ENCODE measurements around the gene RBPJ. TPM values are rescaled to one million over a fixed set of nuclear protein-coding genes. Genes with fewer than 3 reads are reported as not detected.

RBPJ gene
- total and polyA plus RNA-seq, 2 donors (not counting 1 experiment from before 2014, with no cell fraction given), result 144 to 253 TPM

DNA sequence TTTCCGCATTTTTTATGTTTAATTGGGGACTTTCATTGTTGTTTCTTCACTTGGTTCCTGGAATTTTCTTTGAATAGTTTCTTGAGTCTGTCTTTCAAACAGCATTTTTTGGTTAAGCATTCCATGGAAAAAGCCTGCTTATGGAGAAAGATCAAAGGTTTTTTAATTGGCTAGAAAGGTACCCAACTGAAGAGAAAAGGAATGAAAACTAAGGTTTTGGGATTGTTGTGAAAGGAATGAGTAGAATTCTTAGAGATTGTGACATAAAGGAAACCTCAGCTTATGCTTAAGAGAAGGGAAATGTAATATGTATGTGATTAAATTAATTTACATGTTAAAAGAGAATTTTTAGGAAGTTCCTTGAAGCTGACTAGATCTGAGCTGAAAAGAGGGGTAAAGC, 86.7 kb downstream of the RBPJ start:
- no peaks in the 10 kb centered on the region for H3K4me1 ChIP-seq (ENCODE audit: control insufficient read depth, extremely low read depth, insufficient read depth, low read length)
- no peak overlapping the region for H3K4me2 ChIP-seq (ENCODE audit: extremely low read depth, insufficient read depth, low read length)
- H3K79me2 ChIP-seq (ENCODE audit: control insufficient read depth, insufficient read depth, low read length), result peaks cover 27% of the 10 kb centered on the region
- no peaks in the 10 kb centered on the region for H3K27me3 ChIP-seq (ENCODE audit: control insufficient read depth, insufficient read depth, low read length)
- peaks cover 5% of the 10 kb centered on the region for H3K36me3 ChIP-seq (ENCODE audit: control insufficient read depth, insufficient read depth, low read length)
- H4K20me1 ChIP-seq (ENCODE audit: control insufficient read depth, extremely low read depth, insufficient read depth, low read length), result no peaks in the 10 kb centered on the region
- peak in 1 of 2 donors; percentile 62 for DNase-seq (ENCODE audit: low read depth in 2 of 2)
- H3K27ac ChIP-seq (ENCODE audit: insufficient read depth, low read length), result no peak overlapping the region
- H3K9ac ChIP-seq (ENCODE audit: insufficient read depth, low read length), result no peak overlapping the region
- H3K9me3 ChIP-seq (ENCODE audit: control insufficient read depth, insufficient read depth, low read depth, low read length), result peaks cover 2% of the 10 kb centered on the region
- H3K4me3 ChIP-seq (replicated peaks in 1 of 4; ENCODE audit: control extremely low read depth in 1 of 4, insufficient read depth in 1 of 4, low read depth in 3 of 4, low read length in 4 of 4), result no peak overlapping the region
- TF ChIP-seq EZH2 (IDR thresholded peaks at IDR 0.05; ENCODE audit: low read length, missing control alignments), result no peak
- TF ChIP-seq, protein P1, sequence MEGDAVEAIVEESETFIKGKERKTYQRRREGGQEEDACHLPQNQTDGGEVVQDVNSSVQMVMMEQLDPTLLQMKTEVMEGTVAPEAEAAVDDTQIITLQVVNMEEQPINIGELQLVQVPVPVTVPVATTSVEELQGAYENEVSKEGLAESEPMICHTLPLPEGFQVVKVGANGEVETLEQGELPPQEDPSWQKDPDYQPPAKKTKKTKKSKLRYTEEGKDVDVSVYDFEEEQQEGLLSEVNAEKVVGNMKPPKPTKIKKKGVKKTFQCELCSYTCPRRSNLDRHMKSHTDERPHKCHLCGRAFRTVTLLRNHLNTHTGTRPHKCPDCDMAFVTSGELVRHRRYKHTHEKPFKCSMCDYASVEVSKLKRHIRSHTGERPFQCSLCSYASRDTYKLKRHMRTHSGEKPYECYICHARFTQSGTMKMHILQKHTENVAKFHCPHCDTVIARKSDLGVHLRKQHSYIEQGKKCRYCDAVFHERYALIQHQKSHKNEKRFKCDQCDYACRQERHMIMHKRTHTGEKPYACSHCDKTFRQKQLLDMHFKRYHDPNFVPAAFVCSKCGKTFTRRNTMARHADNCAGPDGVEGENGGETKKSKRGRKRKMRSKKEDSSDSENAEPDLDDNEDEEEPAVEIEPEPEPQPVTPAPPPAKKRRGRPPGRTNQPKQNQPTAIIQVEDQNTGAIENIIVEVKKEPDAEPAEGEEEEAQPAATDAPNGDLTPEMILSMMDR (conservative IDR thresholded peaks at IDR 0.05 in 1 of 2, IDR thresholded peaks at IDR 0.05 in 1 of 2; ENCODE audit: low read depth in 1 of 2, low read length in 2 of 2), result no peak
- H2AFZ ChIP-seq (ENCODE audit: low read length), result no peak overlapping the region

DNA sequence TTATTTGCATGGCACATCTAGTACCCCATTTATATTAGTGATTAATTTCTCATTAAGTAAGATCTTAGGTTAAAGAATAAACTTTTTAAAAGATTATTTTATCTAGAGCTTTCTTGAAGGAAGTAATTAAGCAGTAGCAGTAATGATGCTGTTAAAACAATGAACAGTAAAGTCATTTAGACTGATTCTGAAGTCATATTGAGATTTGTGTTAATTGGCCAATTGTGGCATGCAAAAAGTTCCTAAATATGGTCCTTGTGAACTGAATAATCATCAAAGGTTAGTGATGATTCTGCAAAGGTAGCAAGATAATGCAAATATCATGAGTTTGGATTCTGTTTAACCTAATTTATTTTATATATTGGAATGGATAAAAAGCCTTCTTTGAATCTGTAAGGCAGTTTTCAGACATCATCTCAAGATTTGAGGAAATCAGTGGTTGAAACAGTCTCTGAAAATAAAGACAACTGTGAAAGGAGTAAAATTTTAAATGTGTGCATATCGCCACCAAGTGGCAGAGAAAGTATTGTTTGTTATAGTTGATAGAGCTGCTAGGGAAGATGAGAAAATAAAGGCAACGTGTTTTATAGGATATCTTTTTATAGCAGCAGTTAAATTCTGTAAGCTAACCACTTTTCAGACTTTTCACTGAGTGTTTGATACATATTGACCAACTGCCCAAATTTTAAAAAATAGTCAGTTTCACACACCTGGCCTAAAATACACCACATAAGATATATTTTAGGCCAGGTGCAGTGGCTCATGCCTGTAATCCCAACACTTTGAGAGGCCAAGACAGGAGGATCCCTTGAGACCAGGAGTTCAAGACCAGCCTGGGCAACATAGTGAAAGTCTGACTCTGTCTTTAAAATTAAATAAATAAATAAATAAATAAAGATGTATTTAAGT, 89.8 kb downstream of the RBPJ start:
- Histone ChIP-seq H3K4me2 (ENCODE audit: extremely low read depth, insufficient read depth, low read length) (no peak overlapping the region), H3K9ac (ENCODE audit: insufficient read depth, low read length) (no peak overlapping the region), H3K9me3 (ENCODE audit: control insufficient read depth, insufficient read depth, low read depth, low read length) (peaks cover 2% of the 10 kb centered on the region), H4K20me1 (ENCODE audit: control insufficient read depth, extremely low read depth, insufficient read depth, low read length) (no peaks in the 10 kb centered on the region), H3K27me3 (ENCODE audit: control insufficient read depth, insufficient read depth, low read length) (no peaks in the 10 kb centered on the region), H3K79me2 (ENCODE audit: control insufficient read depth, insufficient read depth, low read length) (peaks cover 20% of the 10 kb centered on the region), H3K36me3 (ENCODE audit: control insufficient read depth, insufficient read depth, low read length) (peaks cover 7% of the 10 kb centered on the region), H2AFZ (ENCODE audit: low read length) (no peak overlapping the region), H3K4me1 (ENCODE audit: control insufficient read depth, extremely low read depth, insufficient read depth, low read length) (peaks cover 3% of the 10 kb centered on the region), H3K27ac (ENCODE audit: insufficient read depth, low read length) (no peak overlapping the region), H3K4me3 (replicated peaks in 1 of 4; ENCODE audit: control extremely low read depth in 1 of 4, insufficient read depth in 1 of 4, low read depth in 3 of 4, low read length in 4 of 4) (no peak overlapping the region)
- no peak for TF ChIP-seq EZH2 (IDR thresholded peaks at IDR 0.05; ENCODE audit: low read length, missing control alignments)
- TF ChIP-seq, protein P1 (conservative IDR thresholded peaks at IDR 0.05 in 1 of 2, IDR thresholded peaks at IDR 0.05 in 1 of 2; ENCODE audit: low read depth in 1 of 2, low read length in 2 of 2), result peak; percentile 36 to 49
- DNase-seq (ENCODE audit: low read depth in 2 of 2), result peak; percentile 42 to 79

DNA sequence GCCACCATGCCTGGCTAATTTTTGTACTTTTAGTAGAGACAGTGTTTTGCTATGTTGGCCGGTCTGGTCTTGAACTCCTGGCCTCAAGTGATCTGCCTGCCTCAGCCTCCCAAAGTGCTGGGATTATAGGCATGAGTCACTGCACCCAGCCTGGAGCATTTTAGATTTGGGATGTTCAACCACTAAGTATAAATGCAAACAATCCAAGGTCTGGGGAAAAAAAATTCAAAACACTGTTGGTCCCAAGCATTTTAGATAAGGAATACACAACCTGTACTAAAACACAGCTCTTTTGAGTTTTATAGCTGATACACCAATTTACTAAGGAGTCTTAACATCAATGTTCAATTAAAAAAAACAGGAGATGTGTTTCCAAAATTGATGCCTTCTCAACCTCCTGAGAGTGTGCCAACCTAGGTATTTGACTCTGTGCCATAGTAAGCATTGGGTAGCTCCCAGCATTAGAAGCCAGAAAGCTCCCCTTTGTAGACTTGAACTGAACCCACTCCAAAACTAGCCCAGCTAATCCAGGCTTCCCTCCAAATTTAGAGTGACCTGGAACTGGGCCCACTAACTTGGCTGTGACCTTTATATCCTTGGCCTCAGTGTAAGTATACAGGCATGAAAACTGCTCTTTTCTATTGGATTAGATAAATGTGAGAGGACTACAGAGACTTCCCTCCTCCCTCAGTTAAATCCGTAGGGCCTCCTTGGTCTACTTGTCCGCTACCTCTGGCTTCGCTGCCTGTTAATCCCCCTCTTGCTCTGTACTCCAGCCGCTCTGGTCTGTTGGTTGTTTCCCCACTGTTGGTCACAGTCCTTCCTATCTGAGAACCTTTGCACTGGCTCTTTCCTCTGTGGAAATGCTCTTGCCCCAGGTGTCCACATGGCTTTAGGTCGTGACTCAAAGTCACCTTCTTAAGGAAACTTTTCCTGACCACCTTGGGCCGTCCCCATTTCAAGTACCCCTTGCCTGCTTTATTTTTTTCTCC, 91.9 kb downstream of the RBPJ start:
- no peaks in the 10 kb centered on the region for H4K20me1 ChIP-seq (ENCODE audit: control insufficient read depth, extremely low read depth, insufficient read depth, low read length)
- no peak overlapping the region for H3K4me2 ChIP-seq (ENCODE audit: extremely low read depth, insufficient read depth, low read length)
- peak; percentile 26 to 75 for DNase-seq (ENCODE audit: low read depth in 2 of 2)
- no peak overlapping the region for H3K4me3 ChIP-seq (replicated peaks in 1 of 4; ENCODE audit: control extremely low read depth in 1 of 4, insufficient read depth in 1 of 4, low read depth in 3 of 4, low read length in 4 of 4)
- H2AFZ ChIP-seq (ENCODE audit: low read length), result no peak overlapping the region
- peaks cover 22% of the 10 kb centered on the region for H3K79me2 ChIP-seq (ENCODE audit: control insufficient read depth, insufficient read depth, low read length)
- no peak overlapping the region for H3K9ac ChIP-seq (ENCODE audit: insufficient read depth, low read length)
- no peak overlapping the region for H3K27ac ChIP-seq (ENCODE audit: insufficient read depth, low read length)
- H3K36me3 ChIP-seq (ENCODE audit: control insufficient read depth, insufficient read depth, low read length), result peaks cover 2% of the 10 kb centered on the region
- TF ChIP-seq, protein P1 (conservative IDR thresholded peaks at IDR 0.05 in 1 of 2, IDR thresholded peaks at IDR 0.05 in 1 of 2; ENCODE audit: low read depth in 1 of 2, low read length in 2 of 2), result no peak
- TF ChIP-seq EZH2 (IDR thresholded peaks at IDR 0.05; ENCODE audit: low read length, missing control alignments), result no peak
- no peaks in the 10 kb centered on the region for H3K9me3 ChIP-seq (ENCODE audit: control insufficient read depth, insufficient read depth, low read depth, low read length)
- no peaks in the 10 kb centered on the region for H3K27me3 ChIP-seq (ENCODE audit: control insufficient read depth, insufficient read depth, low read length)
- peaks cover 3% of the 10 kb centered on the region for H3K4me1 ChIP-seq (ENCODE audit: control insufficient read depth, extremely low read depth, insufficient read depth, low read length)
